ENCODE measurements around the gene RABAC1.

DNA sequence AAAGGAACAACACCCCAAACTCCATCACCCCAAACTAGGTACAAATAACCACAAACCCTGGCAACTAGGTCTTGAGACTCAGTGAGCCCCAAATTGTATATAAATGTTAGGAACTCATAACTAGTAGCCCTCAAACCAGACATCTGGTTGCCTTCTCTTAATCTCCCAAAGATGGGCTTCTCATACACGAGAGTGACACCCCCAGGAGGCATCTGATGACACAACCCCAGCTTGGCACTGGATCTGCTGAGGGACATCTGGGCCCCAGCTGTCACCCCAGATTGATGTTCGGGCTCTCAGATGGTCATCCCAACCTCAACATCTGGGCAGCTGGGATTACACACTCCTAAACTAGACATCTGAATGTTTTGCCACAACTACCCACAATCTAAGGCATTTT is 14.8 kb downstream of the RABAC1 start:
- TF ChIP-seq POLR2AphosphoS5 (IDR thresholded peaks at IDR 0.05) (no peak), POLR2A (IDR thresholded peaks at IDR 0.05) (no peak)
- TF ChIP-seq, protein P1, sequence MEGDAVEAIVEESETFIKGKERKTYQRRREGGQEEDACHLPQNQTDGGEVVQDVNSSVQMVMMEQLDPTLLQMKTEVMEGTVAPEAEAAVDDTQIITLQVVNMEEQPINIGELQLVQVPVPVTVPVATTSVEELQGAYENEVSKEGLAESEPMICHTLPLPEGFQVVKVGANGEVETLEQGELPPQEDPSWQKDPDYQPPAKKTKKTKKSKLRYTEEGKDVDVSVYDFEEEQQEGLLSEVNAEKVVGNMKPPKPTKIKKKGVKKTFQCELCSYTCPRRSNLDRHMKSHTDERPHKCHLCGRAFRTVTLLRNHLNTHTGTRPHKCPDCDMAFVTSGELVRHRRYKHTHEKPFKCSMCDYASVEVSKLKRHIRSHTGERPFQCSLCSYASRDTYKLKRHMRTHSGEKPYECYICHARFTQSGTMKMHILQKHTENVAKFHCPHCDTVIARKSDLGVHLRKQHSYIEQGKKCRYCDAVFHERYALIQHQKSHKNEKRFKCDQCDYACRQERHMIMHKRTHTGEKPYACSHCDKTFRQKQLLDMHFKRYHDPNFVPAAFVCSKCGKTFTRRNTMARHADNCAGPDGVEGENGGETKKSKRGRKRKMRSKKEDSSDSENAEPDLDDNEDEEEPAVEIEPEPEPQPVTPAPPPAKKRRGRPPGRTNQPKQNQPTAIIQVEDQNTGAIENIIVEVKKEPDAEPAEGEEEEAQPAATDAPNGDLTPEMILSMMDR (IDR thresholded peaks at IDR 0.05) = no peak
